Smooth muscle cell (in vitro differentiated cells): ENCODE results near the gene GATA2. TPM values are rescaled to one million over a fixed set of nuclear protein-coding genes. Genes with fewer than 3 reads are reported as not detected.

ENCODE experiments used
- DNase-seq: peaks from one replicate; lab custom pipeline; 2025; ENCODE audit not compliant: unreplicated experiment; lab: John Stamatoyannopoulos, UW
- H2AFZ ChIP-seq: fragments of 200-600 bp; sonication (generic); 2 replicates; pipeline ENCODE4 v1.6.0; 2016; ENCODE audit warnings: antibody characterized with exemption, low read depth, mild to moderate bottlenecking
- H3F3A ChIP-seq: fragments of 200-600 bp; sonication (generic); 2 replicates; pipeline ENCODE4 v1.6.0; 2017; ENCODE audit warnings: antibody characterized with exemption, low read depth
- H3K27ac ChIP-seq: fragments of 200-600 bp; sonication (generic); 2 replicates; pipeline ENCODE4 v1.5.1; 2016; ENCODE audit warnings: low read depth, mild to moderate bottlenecking
- H3K27me3 ChIP-seq: fragments of 200-600 bp; sonication (generic); 2 replicates; pipeline ENCODE4 v1.6.1; 2016; ENCODE audit warnings: low read depth, mild to moderate bottlenecking
- H3K36me3 ChIP-seq: fragments of 200-600 bp; sonication (generic); 2 replicates; pipeline ENCODE4 v1.5.1; 2016; ENCODE audit warnings: low read depth
- H3K4me1 ChIP-seq: fragments of 200-600 bp; sonication (generic); 2 replicates; pipeline ENCODE4 v1.5.1; 2016; ENCODE audit warnings: low read depth
- H3K4me2 ChIP-seq: fragments of 200-600 bp; sonication (generic); 2 replicates; pipeline ENCODE4 v1.6.0; 2016; ENCODE audit warnings: mild to moderate bottlenecking
- H3K4me3 ChIP-seq: fragments of 200-600 bp; sonication (generic); 2 replicates; pipeline ENCODE4 v1.5.1; 2016; ENCODE audit warnings: mild to moderate bottlenecking
- H3K79me2 ChIP-seq: fragments of 200-600 bp; sonication (generic); 2 replicates; pipeline ENCODE4 v1.6.0; 2016; ENCODE audit warnings: low read depth, mild to moderate bottlenecking
- H3K9ac ChIP-seq: fragments of 200-600 bp; sonication (generic); 2 replicates; pipeline ENCODE4 v1.6.0; 2016; ENCODE audit warnings: low read depth
- H3K9me3 ChIP-seq: fragments of 200-600 bp; sonication (generic); replicated peaks from 2 replicates; pipeline ENCODE4 v1.5.1; 2016; ENCODE audit warnings: low read depth
- H4K20me1 ChIP-seq: fragments of 200-600 bp; sonication (generic); 2 replicates; pipeline ENCODE4 v1.6.0; 2016; ENCODE audit warnings: low read depth
- CTCF ChIP-seq: fragments of 200-600 bp; sonication (generic); IDR thresholded peaks from 2 replicates; pipeline ENCODE4 v1.5.1; 2017; ENCODE audit warnings: borderline replicate concordance, mild to moderate bottlenecking, antibody characterized with exemption; ENCODE audit not compliant: insufficient read depth, poor library complexity, severe bottlenecking
- WGBS: methylation state at CpG from one replicate; pipeline ENCODE4 v1.1.7; 2016; ENCODE audit warnings: low lambda C conversion rate; 5-methylcytosine and 5-hydroxymethylcytosine counted together
- polyA plus RNA-seq: library from polyadenylated mRNA; unstranded; fragments of >200 nt; fragmentation: Nextera tagmentation; extraction: Ambion mirVana; gene quantifications from 2 replicates; pipeline ENCODE4 v1.2.1, GENCODE V29; 2016
- total RNA-seq: library from RNA; depleted of rRNA; stranded (reverse); fragments of >200 nt; gene quantifications from 2 replicates; pipeline ENCODE4 v1.2.3, GENCODE V29; 2014

GATA2 gene
- total and polyA plus RNA-seq, 2 experiments from 2014 or later: 5.8 to 6.8 TPM

DNA sequence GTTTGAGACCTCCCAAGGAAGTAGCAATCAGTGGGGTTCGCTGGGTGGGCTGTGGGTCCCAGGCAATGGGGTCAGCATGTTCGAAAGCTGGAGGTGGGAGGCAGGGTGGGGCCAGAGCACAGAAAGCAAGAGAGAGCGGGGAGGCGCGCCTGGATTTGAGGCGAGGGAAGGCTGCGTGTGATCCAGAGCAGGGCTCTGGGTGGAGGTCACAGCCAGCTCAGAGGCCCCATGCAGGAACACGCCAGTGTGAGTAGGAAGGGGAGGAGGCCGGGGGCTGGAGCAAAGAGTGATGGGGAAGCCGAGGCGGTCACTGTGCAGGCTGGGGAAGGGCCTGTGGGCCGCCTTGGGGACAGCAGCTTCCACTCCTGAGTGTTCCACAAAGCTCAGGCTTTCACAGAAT lies 35.1 kb downstream of the GATA2 start:
- no peaks in the 10 kb centered on the region for H4K20me1 ChIP-seq
- H3K27ac ChIP-seq: no peak overlapping the region
- no peaks in the 10 kb centered on the region for H3F3A ChIP-seq
- no peak for DNase-seq
- no peak for TF ChIP-seq CTCF
- no peaks in the 10 kb centered on the region for H3K27me3 ChIP-seq
- H3K79me2 ChIP-seq: no peaks in the 10 kb centered on the region
- H3K36me3 ChIP-seq: no peaks in the 10 kb centered on the region
- no peak overlapping the region for H3K4me2 ChIP-seq
- H3K4me3 ChIP-seq: no peak overlapping the region
- no peaks in the 10 kb centered on the region for H3K9me3 ChIP-seq
- 82% methylated on average over 11 of the region's 12 CpGs for WGBS
- H2AFZ ChIP-seq: no peak overlapping the region
- H3K9ac ChIP-seq: no peak overlapping the region
- H3K4me1 ChIP-seq: peaks cover 4% of the 10 kb centered on the region

DNA sequence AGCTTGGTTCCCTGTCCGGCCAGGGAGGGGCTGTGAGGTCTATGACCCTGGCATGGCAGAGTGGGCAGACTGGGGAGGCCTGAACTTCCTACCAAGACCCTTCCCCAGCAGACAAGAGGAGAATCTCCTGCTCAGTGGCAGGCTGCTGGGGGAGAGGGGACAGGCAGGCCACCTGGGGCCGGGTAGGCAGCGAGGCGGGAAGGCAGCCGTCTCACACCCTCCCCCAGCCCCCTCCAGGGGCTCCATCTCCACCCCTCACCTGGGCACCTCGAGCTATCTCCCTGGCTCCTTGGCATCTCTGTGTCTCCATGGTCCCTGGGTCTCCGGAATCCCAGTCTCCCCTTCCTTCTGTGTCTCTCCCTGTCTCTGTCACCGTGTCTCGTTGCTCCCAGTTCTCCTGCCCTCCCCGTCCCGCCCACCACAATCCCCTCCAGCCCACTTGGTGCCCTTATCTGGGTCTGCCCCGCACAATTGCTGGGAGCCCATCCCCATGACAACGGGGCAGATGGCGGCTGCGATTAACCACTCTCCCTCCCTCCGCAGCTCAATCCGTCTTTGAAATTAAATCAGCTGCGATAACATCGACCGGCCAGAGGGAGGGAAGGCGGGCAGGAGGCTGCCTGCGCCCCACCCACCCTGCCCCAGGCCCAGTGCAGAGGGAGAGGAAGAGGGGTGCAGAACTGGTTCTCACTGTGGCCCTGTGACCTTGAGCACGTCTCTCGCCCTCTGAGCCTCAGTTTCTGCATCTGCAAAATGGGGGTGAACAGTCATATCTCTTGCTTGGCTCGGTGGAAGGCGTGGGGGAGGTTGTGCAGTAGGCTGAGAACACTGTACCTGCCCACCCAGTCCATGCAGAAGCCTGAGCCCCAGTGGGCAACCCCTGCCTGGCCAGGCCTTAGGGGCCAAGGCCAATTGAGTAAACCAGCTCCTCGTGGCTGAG lies 36.0 kb downstream of the GATA2 start:
- H3K9me3 ChIP-seq: no peaks in the 10 kb centered on the region
- no peak overlapping the region for H3K9ac ChIP-seq
- H3K36me3 ChIP-seq: no peaks in the 10 kb centered on the region
- H3K79me2 ChIP-seq: no peaks in the 10 kb centered on the region
- 67% methylated on average over 22 of the region's 27 CpGs for WGBS
- no peak overlapping the region for H3K27ac ChIP-seq
- H3K27me3 ChIP-seq: no peaks in the 10 kb centered on the region
- no peaks in the 10 kb centered on the region for H4K20me1 ChIP-seq
- H3F3A ChIP-seq: no peaks in the 10 kb centered on the region
- no peak for TF ChIP-seq CTCF
- H3K4me3 ChIP-seq: no peak overlapping the region
- H2AFZ ChIP-seq: no peak overlapping the region
- DNase-seq: no peak
- H3K4me2 ChIP-seq: no peak overlapping the region
- peaks cover 4% of the 10 kb centered on the region for H3K4me1 ChIP-seq

- Histone ChIP-seq H3K9ac (no peak overlapping the region), H3K27me3 (no peaks in the 10 kb centered on the region), H3K4me3 (no peak overlapping the region), H3K27ac (no peak overlapping the region), H3K4me1 (peaks cover 4% of the 10 kb centered on the region), H2AFZ (no peak overlapping the region), H3K79me2 (no peaks in the 10 kb centered on the region), H4K20me1 (no peaks in the 10 kb centered on the region), H3K4me2 (no peak overlapping the region), H3F3A (no peaks in the 10 kb centered on the region), H3K36me3 (no peaks in the 10 kb centered on the region), H3K9me3 (no peaks in the 10 kb centered on the region)
- no peak for DNase-seq
- TF ChIP-seq CTCF: no peak
- 85% methylated on average over 16 of the region's 16 CpGs for WGBS
Measured at GRCh38 chr3:128455786-128456748, 36.9 kb downstream of the GATA2 start.
